ENCODE data around the gene IRAK1BP1.

GRCh38 chr6:78831492-78831891 is 35.9 kb upstream of the IRAK1BP1 start:
- TF ChIP-seq POLR2A (IDR thresholded peaks at IDR 0.05; ENCODE audit: low read depth, low read length) (no peak), POLR2AphosphoS5 (IDR thresholded peaks at IDR 0.05; ENCODE audit: low read depth, low read length) (no peak)

Measured in GM12892 (cell line).